Measurements from ENCODE around the gene PES1. TPM values are rescaled to one million over a fixed set of nuclear protein-coding genes. Genes with fewer than 3 reads are reported as not detected.
"Not testable (repeated sequence)": the region's sequence is repeated elsewhere in the genome, so short reads cannot be mapped to it uniquely, and the experiment has no call there.

PES1 gene
- total RNA-seq, 1 experiment from 2014 or later, result 111 TPM

DNA sequence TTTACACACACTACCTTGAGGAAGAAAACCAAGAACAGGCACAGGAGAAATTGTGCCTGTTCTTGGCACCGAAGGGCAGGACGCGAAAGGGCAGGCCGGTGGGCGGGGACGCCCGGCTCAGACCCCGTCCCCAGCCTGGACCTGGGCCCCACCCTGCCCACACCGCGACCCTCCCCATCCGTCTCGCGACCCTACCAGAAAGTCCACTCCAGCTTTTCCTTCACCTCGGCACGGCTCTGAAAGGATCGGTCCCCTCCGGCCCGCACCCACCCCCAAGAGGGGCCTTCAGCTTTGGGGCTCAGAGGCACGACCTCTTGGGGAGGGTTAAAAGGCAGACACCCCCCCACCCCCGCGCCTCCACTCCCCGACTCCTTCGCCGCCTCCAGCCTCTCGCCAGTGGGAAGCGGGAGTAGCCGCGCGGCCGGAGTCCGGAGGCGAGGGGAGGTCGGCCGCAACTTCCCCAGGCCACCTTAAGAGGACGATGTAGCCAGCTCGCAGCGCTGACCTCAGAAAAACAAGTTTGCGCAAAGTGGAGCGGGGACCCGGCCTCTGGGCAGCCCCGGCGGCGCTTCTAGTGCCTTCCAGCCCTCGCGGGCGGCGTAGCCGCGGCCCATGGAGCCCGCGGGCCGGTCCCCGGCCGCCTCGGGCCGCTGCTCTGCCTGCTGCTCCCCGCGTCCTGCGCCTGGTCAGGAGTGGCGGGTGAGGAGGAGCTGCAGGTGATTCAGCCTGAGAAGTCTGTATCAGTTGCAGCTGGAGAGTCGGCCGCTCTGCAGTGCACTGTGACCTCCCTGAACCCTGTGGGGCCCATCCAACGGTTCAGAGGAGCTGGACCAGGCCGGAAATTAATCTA is 49.5 kb downstream of the PES1 start:
- Histone ChIP-seq H3K27me3 (ENCODE audit: control insufficient read depth, insufficient read depth, low read length) (no peaks in the 10 kb centered on the region), H3K9me3 (ENCODE audit: control insufficient read depth, insufficient read depth, low read depth, low read length) (no peaks in the 10 kb centered on the region), H3K27ac (ENCODE audit: low read length) (no peak overlapping the region), H3K4me3 (ENCODE audit: low read depth in 2 of 2, low read length in 2 of 2) (no peak overlapping the region), H3K36me3 (ENCODE audit: control insufficient read depth, insufficient read depth, low read length) (no peaks in the 10 kb centered on the region), H3K4me1 (ENCODE audit: control insufficient read depth, insufficient read depth, low read length) (no peaks in the 10 kb centered on the region)
- ChIA-PET POLR2A (no interaction called here), CTCF (no interaction called here)
- TF ChIP-seq TCF7L2 (IDR thresholded peaks at IDR 0.05; ENCODE audit: low read depth, low read length), result no peak
- no peak for TF ChIP-seq POLR2AphosphoS5 (IDR thresholded peaks at IDR 0.05; ENCODE audit: low read depth, low read length)
- no peak for TF ChIP-seq SIN3A (IDR thresholded peaks at IDR 0.05; ENCODE audit: borderline replicate concordance, insufficient read depth, low read depth, low read length)
- DNase-seq (ENCODE audit: low read depth, low spot score), result no peak
- no TSS peak for BruUV-seq (replicated peaks)
- intact Hi-C loops (cut with micrococcal nuclease; ENCODE audit: unreplicated experiment), result no loop called here
- no peak for ATAC-seq
- in situ Hi-C loops (cut with HindIII; ENCODE audit: low pct_unique_long_range_greater_than_20kb, low sequenced_read_pairs), result no loop called here

DNA sequence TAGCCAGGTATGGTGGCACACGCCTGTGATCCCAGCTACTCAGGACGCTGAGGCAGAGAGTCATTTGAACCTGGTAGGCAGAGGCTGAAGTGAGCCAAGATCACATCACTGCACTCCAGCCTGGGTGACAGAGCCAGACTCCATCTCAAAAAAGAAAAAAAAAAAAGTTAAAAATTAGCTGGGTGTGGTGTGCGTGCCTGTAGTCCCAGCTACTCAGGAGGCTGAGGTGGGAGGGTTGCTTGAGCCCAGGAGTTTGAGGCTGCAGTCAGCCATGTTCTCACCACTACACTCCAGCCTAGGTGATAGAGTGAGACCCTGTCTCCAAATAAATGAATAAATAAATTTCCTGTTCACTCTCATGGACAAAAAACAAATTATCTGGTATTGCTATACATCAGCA is 50.2 kb downstream of the PES1 start:
- in situ Hi-C loops (cut with HindIII; ENCODE audit: low pct_unique_long_range_greater_than_20kb, low sequenced_read_pairs); H3K4me1 ChIP-seq (ENCODE audit: control insufficient read depth, insufficient read depth, low read length); DNase-seq (ENCODE audit: low read depth, low spot score); CTCF ChIA-PET; H3K9me3 ChIP-seq (ENCODE audit: control insufficient read depth, insufficient read depth, low read depth, low read length); H3K4me3 ChIP-seq (ENCODE audit: low read depth in 2 of 2, low read length in 2 of 2); H3K36me3 ChIP-seq (ENCODE audit: control insufficient read depth, insufficient read depth, low read length); H3K27me3 ChIP-seq (ENCODE audit: control insufficient read depth, insufficient read depth, low read length); intact Hi-C loops (cut with micrococcal nuclease; ENCODE audit: unreplicated experiment); POLR2A ChIA-PET; H3K27ac ChIP-seq (ENCODE audit: low read length); BruUV-seq (replicated peaks); ATAC-seq: not testable (repeated sequence)

- BruUV-seq (replicated peaks), result no TSS peak
Observed at GRCh38 chr22:30539368-30539767, 52.3 kb downstream of the PES1 start.

More at GRCh38 chr22:30539368-30539767, 52.3 kb downstream of the PES1 start:
- Histone ChIP-seq H3K36me3 (ENCODE audit: control insufficient read depth, insufficient read depth, low read length) (no peaks in the 10 kb centered on the region), H3K4me1 (ENCODE audit: control insufficient read depth, insufficient read depth, low read length) (no peaks in the 10 kb centered on the region), H3K9me3 (ENCODE audit: control insufficient read depth, insufficient read depth, low read depth, low read length) (no peaks in the 10 kb centered on the region), H3K27me3 (ENCODE audit: control insufficient read depth, insufficient read depth, low read length) (no peaks in the 10 kb centered on the region), H3K4me3 (ENCODE audit: low read depth in 2 of 2, low read length in 2 of 2) (no peak overlapping the region), H3K27ac (ENCODE audit: low read length) (no peak overlapping the region)
- in situ Hi-C loops (cut with HindIII; ENCODE audit: low pct_unique_long_range_greater_than_20kb, low sequenced_read_pairs) (no loop called here), intact Hi-C loops (cut with micrococcal nuclease; ENCODE audit: unreplicated experiment) (no loop called here)
- no peak for DNase-seq (ENCODE audit: low read depth, low spot score)
- ATAC-seq, result no peak
- POLR2A ChIA-PET, result no interaction called here
- TF ChIP-seq CTCF (IDR thresholded peaks at IDR 0.05) (no peak), POLR2AphosphoS5 (IDR thresholded peaks at IDR 0.05; ENCODE audit: low read depth, low read length) (no peak), SIN3A (IDR thresholded peaks at IDR 0.05; ENCODE audit: borderline replicate concordance, insufficient read depth, low read depth, low read length) (no peak), TCF7L2 (IDR thresholded peaks at IDR 0.05; ENCODE audit: low read depth, low read length) (no peak)
- TF ChIP-seq, protein P1, sequence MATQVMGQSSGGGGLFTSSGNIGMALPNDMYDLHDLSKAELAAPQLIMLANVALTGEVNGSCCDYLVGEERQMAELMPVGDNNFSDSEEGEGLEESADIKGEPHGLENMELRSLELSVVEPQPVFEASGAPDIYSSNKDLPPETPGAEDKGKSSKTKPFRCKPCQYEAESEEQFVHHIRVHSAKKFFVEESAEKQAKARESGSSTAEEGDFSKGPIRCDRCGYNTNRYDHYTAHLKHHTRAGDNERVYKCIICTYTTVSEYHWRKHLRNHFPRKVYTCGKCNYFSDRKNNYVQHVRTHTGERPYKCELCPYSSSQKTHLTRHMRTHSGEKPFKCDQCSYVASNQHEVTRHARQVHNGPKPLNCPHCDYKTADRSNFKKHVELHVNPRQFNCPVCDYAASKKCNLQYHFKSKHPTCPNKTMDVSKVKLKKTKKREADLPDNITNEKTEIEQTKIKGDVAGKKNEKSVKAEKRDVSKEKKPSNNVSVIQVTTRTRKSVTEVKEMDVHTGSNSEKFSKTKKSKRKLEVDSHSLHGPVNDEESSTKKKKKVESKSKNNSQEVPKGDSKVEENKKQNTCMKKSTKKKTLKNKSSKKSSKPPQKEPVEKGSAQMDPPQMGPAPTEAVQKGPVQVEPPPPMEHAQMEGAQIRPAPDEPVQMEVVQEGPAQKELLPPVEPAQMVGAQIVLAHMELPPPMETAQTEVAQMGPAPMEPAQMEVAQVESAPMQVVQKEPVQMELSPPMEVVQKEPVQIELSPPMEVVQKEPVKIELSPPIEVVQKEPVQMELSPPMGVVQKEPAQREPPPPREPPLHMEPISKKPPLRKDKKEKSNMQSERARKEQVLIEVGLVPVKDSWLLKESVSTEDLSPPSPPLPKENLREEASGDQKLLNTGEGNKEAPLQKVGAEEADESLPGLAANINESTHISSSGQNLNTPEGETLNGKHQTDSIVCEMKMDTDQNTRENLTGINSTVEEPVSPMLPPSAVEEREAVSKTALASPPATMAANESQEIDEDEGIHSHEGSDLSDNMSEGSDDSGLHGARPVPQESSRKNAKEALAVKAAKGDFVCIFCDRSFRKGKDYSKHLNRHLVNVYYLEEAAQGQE (IDR thresholded peaks at IDR 0.05; ENCODE audit: insufficient read depth in 1 of 2, low read depth in 2 of 2, low read length in 1 of 2), result no peak
- CTCF ChIA-PET, result interaction anchor here (0.6 kb wide), 1 partner anchor 63 kb away, joined by 6 read pairs; no protein-coding TSS in a partner anchor
